ENCODE measurements around the gene SLFN14.
"Not testable (repeated sequence)": the region's sequence is repeated elsewhere in the genome, so short reads cannot be mapped to it uniquely, and the experiment has no call there.

SLFN14 gene

GRCh38 chr17:35560703-35561102 lies at the start of gene SLFN14:
TSS of gene SLFN14 (minus strand) at chr17:35560819. CDS start at chr17:35558062, 2,757 bp downstream.
- no peak for DNase-seq

GRCh38 chr17:35609831-35610230 lies 49.2 kb upstream of the SLFN14 start:
- DNase-seq, result no peak

- no peak for DNase-seq
Measured at GRCh38 chr17:35607239-35607847, 46.7 kb upstream of the SLFN14 start.

GRCh38 chr17:35605678-35606077 lies 45.1 kb upstream of the SLFN14 start:
- no peak for DNase-seq

GRCh38 chr17:35603674-35604073 lies 43.1 kb upstream of the SLFN14 start:
- no peak for DNase-seq

GRCh38 chr17:35597604-35598003 lies 37.0 kb upstream of the SLFN14 start:
- DNase-seq, result no peak

GRCh38 chr17:35596530-35597233 lies 36.1 kb upstream of the SLFN14 start:
- no peak for DNase-seq

- DNase-seq, result no peak
Measured at GRCh38 chr17:35596072-35596471, 35.5 kb upstream of the SLFN14 start.

- no peak for DNase-seq
Measured at GRCh38 chr17:35588196-35588920, 27.7 kb upstream of the SLFN14 start.

- DNase-seq, result peak; percentile 97
Measured at GRCh38 chr17:35587074-35587961, 26.7 kb upstream of the SLFN14 start, which contains the start of gene AP2B1. TSS of gene AP2B1 (plus strand) at chr17:35587322. CDS start at chr17:35594031, 6,709 bp downstream.

GRCh38 chr17:35586569-35587073 lies 26.0 kb upstream of the SLFN14 start:
- DNase-seq, result no peak

- no peak for DNase-seq
Measured at GRCh38 chr17:35584061-35584460, 23.4 kb upstream of the SLFN14 start.

GRCh38 chr17:35578929-35579432 lies 18.4 kb upstream of the SLFN14 start:
- DNase-seq, result no peak

- DNase-seq, result peak; percentile 89
Measured at GRCh38 chr17:35578197-35578928, 17.7 kb upstream of the SLFN14 start, which contains the start of gene PEX12. TSS of gene PEX12 (minus strand) at chr17:35578571. CDS start at chr17:35578021, 550 bp downstream.

- no peak for DNase-seq
Measured at GRCh38 chr17:35577830-35578196, 17.2 kb upstream of the SLFN14 start.

- DNase-seq, result no peak
Measured at GRCh38 chr17:35575759-35576158, 15.1 kb upstream of the SLFN14 start.

GRCh38 chr17:35569405-35569804 lies 8.8 kb upstream of the SLFN14 start:
- DNase-seq, result no peak

GRCh38 chr17:35568561-35568960 lies 7.9 kb upstream of the SLFN14 start:
- peak; percentile 70 for DNase-seq

- no peak for DNase-seq
Measured at GRCh38 chr17:35566968-35567367, 6.3 kb upstream of the SLFN14 start.

GRCh38 chr17:35563181-35563580 lies 2.6 kb upstream of the SLFN14 start:
- not testable (repeated sequence) for DNase-seq

- no peak for DNase-seq
Measured at GRCh38 chr17:35559495-35560210, 966 bp downstream of the SLFN14 start.

Data from activated CD4-positive, alpha-beta T cell treated with anti-CD3 and anti-CD28 coated beads for 48 hours (primary cell).